ENCODE results near the gene APOL1. TPM values are rescaled to one million over a fixed set of nuclear protein-coding genes. Genes with fewer than 3 reads are reported as not detected.
"Not testable (repeated sequence)": the region's sequence is repeated elsewhere in the genome, so short reads cannot be mapped to it uniquely, and the experiment has no call there.

The APOL1 gene
- total and polyA plus RNA-seq, 2 of the 13 experiments (the other 11 are each of a cell fraction or from before 2014, with no cell fraction given), result 20.3 to 75.0 TPM

DNA sequence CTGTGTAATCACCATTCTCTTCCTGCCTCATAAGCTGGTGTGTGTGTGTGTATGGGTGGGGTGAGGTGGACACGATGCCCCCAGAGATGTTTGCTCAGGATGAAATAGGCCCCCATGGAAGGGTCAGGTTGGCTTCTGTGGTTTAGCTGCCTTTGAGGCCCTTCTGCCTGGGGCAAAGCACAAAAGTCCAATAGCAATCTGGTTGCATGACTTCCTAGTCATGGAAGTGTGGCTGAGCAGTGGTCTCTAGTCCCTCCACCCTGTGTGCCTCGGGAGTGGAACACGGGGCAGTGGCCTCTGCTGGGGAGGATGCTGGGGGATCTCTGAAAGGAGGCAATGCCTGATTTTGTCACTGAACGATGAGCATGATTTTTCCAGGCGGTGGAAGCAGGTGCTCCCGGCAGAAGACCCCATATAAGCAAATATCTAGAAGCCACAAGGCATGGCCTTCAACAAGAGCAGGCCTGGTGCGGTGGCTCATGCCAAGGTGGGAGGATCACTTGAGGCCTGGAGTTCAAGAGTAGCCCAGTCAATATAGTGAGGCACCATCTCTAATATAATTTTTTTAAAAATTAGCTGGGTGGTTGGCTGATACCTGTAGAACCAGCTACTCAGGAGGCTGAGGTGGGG is 839 bp upstream of the APOL1 start (continued):
- TF ChIP-seq GATA4 (IDR thresholded peaks at IDR 0.05; ENCODE audit: borderline replicate concordance, low read depth) (peak; percentile 49; the same call in 1 of the 2 replicates), ZNF841 (CRISPR knock-in tag; IDR thresholded peaks at IDR 0.05; ENCODE audit: borderline replicate concordance) (0 out of 2 replicates have a peak, but pooled peaks have one; percentile 21), YEATS4 (CRISPR knock-in tag; IDR thresholded peaks at IDR 0.05; ENCODE audit: borderline replicate concordance) (peak; percentile 67; the same call in 1 of the 2 replicates), CBX1 (IDR thresholded peaks at IDR 0.05; ENCODE audit: low read depth) (peak; percentile 89), ZNF317 (CRISPR knock-in tag; IDR thresholded peaks at IDR 0.05) (0 out of 2 replicates have a peak, but pooled peaks have one; percentile 4), NR2F6 (IDR thresholded peaks at IDR 0.05) (peak; percentile 77), NR2F6 (CRISPR knock-in tag; IDR thresholded peaks at IDR 0.05) (peak; percentile 84), LCORL (IDR thresholded peaks at IDR 0.05) (0 out of 2 replicates have a peak, but pooled peaks have one; percentile 13), LCORL (CRISPR knock-in tag; IDR thresholded peaks at IDR 0.05) (peak; percentile 96), KLF16 (CRISPR knock-in tag; IDR thresholded peaks at IDR 0.05) (peak in 1 of 2 experiments; percentile 34; a peak in 1 of 4 replicates), ZMYM2 (CRISPR knock-in tag; IDR thresholded peaks at IDR 0.05) (peak; percentile 29; the same call in 1 of the 2 replicates), RXRA (CRISPR knock-in tag; IDR thresholded peaks at IDR 0.05) (peak; percentile 82), ZNF788 (CRISPR knock-in tag; IDR thresholded peaks at IDR 0.05; ENCODE audit: borderline replicate concordance) (peak; percentile 41; the same call in 1 of the 2 replicates), ZNF816 (CRISPR knock-in tag; IDR thresholded peaks at IDR 0.05; ENCODE audit: borderline replicate concordance) (peak; percentile 77; the same call in 1 of the 2 replicates), NCOA1 (CRISPR knock-in tag; IDR thresholded peaks at IDR 0.05) (peak; percentile 44; the same call in 1 of the 2 replicates), NONO (CRISPR knock-in tag; conservative IDR thresholded peaks at IDR 0.05) (0 out of 2 replicates have a peak, but pooled peaks have one; percentile 56), FOXJ3 (CRISPR knock-in tag; IDR thresholded peaks at IDR 0.05; ENCODE audit: borderline replicate concordance) (0 out of 2 replicates have a peak, but pooled peaks have one; percentile 40), ZNF205 (CRISPR knock-in tag; IDR thresholded peaks at IDR 0.05) (peak; percentile 67; the same call in 1 of the 2 replicates), KMT2B (CRISPR knock-in tag; IDR thresholded peaks at IDR 0.05) (peak; percentile 76; the same call in 1 of the 2 replicates), MED1 (CRISPR knock-in tag; IDR thresholded peaks at IDR 0.05) (peak; percentile 98)
- TF ChIP-seq, protein P1, sequence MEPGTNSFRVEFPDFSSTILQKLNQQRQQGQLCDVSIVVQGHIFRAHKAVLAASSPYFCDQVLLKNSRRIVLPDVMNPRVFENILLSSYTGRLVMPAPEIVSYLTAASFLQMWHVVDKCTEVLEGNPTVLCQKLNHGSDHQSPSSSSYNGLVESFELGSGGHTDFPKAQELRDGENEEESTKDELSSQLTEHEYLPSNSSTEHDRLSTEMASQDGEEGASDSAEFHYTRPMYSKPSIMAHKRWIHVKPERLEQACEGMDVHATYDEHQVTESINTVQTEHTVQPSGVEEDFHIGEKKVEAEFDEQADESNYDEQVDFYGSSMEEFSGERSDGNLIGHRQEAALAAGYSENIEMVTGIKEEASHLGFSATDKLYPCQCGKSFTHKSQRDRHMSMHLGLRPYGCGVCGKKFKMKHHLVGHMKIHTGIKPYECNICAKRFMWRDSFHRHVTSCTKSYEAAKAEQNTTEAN (CRISPR knock-in tag; conservative IDR thresholded peaks at IDR 0.05), result peak; percentile 50; the same call in 1 of the 2 replicates
- TF ChIP-seq, protein P2, sequence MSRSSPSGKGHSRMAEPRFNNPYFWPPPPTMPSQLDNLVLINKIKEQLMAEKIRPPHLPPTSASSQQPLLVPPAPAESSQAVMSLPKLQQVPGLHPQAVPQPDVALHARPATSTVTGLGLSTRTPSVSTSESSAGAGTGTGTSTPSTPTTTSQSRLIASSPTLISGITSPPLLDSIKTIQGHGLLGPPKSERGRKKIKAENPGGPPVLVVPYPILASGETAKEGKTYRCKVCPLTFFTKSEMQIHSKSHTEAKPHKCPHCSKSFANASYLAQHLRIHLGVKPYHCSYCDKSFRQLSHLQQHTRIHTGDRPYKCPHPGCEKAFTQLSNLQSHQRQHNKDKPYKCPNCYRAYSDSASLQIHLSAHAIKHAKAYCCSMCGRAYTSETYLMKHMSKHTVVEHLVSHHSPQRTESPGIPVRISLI (CRISPR knock-in tag; IDR thresholded peaks at IDR 0.05; ENCODE audit: borderline replicate concordance), result peak; percentile 33; the same call in 1 of the 2 replicates
- TF ChIP-seq, protein P3, sequence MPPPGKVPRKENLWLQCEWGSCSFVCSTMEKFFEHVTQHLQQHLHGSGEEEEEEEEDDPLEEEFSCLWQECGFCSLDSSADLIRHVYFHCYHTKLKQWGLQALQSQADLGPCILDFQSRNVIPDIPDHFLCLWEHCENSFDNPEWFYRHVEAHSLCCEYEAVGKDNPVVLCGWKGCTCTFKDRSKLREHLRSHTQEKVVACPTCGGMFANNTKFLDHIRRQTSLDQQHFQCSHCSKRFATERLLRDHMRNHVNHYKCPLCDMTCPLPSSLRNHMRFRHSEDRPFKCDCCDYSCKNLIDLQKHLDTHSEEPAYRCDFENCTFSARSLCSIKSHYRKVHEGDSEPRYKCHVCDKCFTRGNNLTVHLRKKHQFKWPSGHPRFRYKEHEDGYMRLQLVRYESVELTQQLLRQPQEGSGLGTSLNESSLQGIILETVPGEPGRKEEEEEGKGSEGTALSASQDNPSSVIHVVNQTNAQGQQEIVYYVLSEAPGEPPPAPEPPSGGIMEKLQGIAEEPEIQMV (CRISPR knock-in tag; IDR thresholded peaks at IDR 0.05; ENCODE audit: low read depth), result peak; percentile 83; the same call in 1 of the 2 replicates
- not testable (repeated sequence) for TF ChIP-seq NONO (IDR thresholded peaks at IDR 0.05)
- TF ChIP-seq, protein P4, sequence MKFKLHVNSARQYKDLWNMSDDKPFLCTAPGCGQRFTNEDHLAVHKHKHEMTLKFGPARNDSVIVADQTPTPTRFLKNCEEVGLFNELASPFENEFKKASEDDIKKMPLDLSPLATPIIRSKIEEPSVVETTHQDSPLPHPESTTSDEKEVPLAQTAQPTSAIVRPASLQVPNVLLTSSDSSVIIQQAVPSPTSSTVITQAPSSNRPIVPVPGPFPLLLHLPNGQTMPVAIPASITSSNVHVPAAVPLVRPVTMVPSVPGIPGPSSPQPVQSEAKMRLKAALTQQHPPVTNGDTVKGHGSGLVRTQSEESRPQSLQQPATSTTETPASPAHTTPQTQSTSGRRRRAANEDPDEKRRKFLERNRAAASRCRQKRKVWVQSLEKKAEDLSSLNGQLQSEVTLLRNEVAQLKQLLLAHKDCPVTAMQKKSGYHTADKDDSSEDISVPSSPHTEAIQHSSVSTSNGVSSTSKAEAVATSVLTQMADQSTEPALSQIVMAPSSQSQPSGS (CRISPR knock-in tag; IDR thresholded peaks at IDR 0.05), result 0 out of 2 replicates have a peak, but pooled peaks have one; percentile 32
